NCI-H128 (cell line): ENCODE measurements around the gene MYO16.

Experiments used
- DNase-seq: peaks from one replicate; lab custom pipeline; 2025; ENCODE audit not compliant: unreplicated experiment; lab: John Stamatoyannopoulos, UW

MYO16 gene

DNA sequence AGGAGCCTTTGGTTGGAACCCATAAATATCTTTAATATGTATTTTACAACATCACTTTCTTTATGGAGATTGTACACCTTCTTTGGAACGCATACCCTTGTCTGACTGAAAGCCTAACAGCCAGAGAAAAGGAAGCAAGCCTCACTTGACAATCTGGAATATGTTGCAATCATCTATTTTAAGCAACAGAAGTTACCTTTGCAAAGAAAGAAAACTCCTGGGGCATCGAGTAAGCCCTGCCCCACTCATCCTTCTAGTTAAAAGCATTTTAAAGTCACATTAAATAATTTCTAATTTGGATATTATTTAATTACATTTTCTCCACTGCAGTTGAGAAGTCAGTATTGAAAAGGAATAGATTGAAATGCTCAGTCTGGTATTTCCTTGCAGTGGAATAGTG lies 542.7 kb downstream of the MYO16 start:
- no peak for DNase-seq

DNA sequence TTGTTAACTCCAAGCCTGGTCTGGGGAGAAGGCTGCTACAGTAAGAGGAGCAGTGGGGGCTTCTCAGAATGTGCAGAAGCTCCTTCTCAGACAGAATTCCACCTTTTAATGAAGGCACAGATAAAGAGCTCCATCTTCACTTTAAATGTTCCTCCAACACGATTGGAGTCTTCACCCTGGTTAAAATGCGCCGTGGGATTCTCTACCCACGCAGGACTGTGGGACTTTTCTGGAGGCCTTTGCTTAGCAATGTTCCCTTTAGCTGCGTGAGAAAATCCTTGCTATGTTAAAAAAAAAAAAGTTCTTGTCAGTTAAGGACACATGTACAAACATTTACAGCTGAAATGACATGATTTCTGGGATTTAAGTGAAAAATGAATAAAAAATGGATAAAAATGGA lies 546.3 kb downstream of the MYO16 start:
- DNase-seq, result no peak

DNA sequence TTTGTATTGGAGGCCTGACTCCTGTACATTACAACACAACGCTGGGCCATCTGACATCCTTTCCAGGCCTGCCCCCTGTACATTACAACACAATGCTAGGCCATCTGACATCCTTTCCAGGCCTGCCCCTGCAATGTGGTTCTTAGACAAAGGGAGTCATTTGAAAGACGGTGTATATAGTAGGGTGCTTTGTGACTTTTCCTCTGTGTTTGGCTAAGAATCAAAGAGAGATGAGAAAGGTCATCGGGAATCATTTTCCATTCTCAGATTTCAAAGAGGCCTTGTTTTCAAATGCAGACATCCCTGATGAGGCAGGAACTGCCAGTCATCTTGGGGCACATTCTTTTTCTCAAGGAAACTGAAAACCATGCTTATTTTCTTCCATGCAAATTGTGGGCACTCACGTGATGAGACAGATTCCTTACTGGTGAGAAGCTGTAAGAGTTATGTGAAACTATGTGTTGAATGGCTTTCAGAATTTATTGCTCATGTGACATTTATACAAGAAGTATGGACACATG lies 551.6 kb downstream of the MYO16 start:
- no peak for DNase-seq

DNA sequence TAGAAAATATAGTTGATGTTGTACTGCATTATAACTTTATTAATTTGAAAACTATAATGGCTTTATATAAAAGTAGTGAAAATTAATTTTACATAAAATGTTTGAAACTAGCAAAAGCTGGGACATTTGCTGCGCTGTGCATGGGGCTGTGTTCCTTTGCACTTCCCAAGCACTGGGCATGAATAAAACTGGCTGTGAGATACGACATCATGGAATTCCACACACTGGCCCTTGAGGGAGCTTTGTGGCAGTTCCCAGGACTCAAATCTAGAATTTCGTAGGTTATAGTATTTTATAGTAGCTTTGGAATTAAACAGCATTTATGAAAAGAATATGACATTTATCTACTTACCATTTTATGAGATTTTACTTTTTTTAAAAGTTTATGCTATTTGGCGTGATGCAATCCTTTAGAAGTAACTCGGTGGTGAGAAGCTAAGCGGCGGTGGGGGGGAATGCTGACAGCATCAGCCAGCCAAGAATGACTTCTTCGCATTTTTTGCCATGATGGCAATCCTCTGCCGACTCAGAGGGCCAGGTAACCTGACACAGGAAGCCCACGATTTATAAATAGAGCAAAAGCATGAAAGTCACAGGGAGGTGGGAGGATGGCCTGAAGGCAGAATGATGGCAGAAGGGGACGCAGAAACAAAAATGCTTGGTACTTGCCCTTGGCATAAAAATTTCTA lies 553.5 kb downstream of the MYO16 start:
- no peak for DNase-seq

DNA sequence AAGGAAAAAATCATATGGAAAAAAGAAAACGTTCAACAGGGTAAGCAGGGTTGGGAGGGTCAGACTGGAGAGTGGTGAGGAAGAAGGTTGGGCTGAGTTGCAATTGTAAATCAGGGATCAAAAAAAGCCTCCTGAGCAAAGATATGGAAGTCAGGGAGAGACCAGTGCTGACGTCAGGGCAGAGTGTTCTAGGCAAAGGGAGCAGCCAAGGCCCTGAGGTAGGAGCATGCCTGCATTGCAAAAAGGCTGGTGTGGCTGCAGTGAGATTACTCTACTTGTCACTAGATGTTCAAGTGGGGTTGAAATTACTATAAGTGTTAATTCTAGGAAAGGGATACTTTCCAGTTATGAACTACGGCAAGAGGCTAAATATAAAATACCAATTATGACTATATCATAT lies 562.0 kb downstream of the MYO16 start:
- no peak for DNase-seq

DNA sequence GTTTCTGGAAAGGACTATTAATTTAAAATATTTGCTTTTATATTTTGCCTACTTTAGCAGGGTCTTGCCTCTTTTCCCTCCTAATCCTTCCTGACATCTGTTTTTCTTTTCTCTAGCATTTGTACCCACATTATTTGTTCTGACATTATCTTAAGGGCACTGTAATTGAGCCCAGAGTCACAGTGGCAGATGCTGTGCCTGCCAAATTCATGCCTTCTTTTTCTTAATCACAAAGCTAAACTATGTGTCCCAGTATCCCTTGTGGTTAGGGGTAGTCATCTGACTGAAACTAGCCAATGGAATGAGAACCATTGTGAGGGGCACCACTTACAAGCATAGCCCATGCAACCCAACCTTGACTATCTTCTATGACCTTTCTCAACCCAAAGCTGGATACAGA lies 562.9 kb downstream of the MYO16 start:
- DNase-seq, result no peak

DNA sequence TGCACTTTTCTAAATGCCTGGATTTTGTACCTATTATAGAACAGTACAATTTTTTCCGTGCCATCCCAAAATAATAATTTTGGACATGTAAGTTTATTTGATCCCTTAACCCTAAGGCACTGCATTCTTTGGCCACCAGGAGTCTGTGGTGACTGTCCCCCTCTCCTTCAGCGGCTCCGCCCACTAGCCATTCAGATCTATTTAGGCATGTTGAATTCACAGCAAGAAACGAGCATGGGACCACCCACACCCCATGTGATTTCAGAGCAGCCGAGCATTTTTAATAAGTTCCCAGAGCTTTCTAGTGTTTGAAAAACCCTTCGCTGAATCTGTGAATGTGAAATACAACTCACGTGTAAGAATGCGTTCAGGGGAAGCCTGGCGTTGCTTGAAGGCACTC lies 567.5 kb downstream of the MYO16 start:
- DNase-seq, result no peak

DNA sequence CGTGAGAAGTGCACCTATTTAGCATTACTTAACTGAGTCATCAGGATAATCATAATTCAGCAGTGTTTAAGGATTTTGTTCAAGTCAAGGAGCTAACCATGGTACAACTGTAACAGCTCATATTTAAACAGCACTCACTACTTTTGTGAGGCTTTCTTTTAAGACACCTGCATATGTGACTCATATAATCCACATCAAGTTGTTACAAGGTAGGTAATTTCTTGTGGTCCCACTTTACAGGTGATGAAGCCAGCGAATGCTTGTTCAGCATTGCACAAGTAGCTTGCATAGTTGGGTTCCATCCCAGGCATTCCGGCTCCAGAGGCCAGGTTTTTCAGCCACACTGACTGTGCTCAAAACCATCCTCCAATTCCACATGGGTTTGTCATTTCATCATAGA lies 569.2 kb downstream of the MYO16 start:
- DNase-seq, result no peak

DNA sequence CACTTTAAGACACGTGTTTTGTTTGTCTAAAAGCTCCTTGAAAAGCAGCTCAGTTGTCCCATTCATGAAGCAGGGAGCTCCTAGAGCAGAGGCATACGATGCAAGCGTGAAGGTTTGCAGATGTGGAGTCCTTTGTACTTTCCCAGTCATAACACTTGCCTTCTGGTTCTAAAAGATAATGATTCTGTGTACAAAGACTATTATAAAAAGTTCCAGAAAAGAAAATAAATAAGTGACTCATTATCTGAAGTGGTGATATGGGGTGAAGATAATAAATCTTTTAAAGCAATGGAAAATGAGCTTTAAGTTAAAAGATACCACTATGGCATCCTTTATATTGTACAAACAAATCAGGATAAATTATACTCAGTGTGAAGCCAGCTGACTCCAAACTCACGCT lies 569.9 kb downstream of the MYO16 start:
- DNase-seq, result no peak

DNA sequence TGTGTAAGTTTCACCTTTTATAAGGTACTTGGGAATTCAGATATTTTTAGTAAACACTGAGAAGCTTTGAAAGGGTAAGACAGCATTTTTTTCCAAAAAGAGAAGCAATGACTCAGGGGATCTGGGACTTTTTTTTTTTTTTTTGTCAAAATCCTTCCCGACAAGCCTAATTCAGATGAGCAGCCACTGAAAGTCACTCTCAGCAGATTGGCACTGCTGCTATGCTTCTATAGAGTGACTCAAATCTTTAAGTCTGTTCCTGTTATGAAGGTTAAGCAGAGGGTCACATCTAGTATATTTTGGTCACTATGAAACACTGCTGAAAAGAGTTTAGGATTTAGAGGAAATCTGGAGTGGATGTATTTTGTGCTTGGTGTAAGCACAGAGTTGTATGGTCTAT lies 571.1 kb downstream of the MYO16 start:
- no peak for DNase-seq

DNA sequence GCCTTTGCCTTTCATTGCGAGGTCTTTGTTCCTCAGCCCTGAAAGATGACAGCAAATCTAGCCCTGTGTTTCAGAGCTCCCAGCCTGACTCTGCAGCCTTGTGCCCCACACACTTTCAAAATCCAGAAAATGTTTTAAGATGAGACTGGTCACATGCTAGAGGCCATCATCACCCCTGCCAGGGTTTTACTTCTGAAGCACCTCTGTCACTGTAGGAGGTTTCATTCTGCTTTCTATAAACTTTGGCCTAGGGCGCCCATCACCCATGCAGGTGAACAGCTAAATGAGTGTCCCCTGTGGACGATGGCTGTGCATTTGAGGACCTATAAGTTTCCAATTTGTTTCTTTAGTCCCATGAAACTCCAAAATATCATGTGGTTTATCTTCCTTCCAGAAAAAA lies 574.2 kb downstream of the MYO16 start:
- DNase-seq, result no peak

DNA sequence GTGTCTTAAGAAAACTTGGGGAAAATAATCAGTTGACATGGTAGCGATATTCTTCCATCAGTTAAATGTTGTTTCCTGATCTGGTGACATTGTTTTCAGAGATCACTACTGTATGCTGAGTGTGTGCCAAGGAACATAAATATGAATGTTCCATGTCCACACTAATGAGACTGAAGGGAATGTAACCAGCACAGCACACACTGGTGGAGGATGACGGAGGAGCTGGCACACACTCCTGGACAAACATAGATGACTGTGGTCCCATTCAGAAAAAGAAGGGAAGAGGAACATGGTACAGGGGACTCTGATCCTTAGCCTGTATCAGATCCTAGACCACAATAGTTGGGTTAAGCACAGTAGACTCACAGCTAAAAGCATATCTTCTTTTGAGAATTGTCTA lies 574.8 kb downstream of the MYO16 start:
- DNase-seq, result no peak

DNA sequence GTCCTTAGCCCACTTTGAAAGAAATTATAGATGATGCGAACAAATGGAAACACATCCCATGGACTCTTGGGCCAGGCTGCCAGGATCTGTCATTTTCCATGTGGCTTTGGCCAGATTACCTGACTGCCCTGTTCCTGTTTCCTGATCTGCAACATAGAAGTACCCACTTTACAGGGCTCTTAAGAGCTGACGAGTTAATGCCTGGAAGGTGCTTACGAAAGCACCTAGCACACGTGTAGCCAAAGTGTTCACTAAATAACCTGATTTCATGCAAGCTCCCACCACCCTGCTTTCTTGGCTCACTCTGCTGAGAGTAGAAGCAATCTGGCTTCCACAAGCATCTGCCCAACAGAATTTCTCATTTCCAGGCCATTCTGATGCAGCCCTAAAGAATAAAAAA lies 575.2 kb downstream of the MYO16 start:
- DNase-seq, result no peak

DNA sequence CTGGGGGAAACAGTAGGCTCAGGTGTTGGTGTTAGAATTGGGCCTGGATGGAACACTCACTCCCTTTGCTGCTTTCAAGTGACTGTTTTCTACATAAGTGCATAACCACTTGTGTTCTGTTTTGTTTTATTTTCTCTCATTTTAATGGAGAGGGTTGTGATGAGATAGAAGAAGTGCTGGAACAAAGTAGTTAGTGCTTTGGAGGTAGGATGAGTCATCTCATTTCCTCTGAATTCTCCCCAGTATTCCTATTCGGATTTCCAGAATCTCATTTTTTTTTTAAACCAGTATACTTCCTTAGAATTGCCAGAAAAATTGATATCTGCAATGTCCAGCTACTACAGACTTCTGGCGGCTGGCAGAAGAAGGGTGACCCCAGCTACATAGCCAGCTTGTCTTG lies 575.9 kb downstream of the MYO16 start:
- no peak for DNase-seq

DNA sequence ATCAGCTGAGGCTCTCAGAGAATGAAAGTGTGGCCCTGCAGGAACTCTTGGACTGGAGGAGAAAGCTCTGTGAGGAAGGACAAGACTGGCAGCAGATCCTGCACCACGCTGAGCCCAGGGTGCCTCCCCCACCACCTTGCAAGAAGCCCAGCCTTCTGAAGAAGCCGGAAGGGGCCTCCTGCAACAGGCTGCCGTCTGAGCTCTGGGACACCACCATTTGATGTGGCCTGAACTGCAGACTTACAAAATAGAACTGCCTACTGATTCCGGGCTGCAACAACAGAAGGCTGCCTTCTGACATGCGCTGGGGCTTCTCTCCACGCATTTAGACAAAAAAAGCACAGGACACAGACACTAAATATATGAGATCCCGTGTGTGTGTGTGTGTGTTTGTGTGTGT lies 577.2 kb downstream of the MYO16 start:
- DNase-seq, result no peak

DNA sequence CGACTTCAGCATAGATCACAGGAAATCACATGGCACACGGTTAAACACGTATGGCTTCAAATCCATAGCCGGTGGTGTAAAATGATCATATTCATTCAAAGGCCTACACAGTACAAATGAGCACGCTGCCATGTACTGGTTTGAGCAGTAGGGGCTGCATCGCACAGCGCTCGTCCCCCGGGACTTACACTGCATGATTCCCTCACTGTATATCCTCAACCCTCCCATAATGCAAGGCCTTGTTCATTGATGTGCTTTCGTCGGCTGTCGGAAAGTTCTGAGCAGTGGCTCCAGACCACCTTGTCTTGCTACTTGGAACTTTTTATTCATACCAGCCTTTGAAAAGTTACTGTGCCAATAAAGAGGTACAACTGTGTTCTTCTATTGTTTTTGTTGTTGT lies 578.2 kb downstream of the MYO16 start:
- no peak for DNase-seq

DNA sequence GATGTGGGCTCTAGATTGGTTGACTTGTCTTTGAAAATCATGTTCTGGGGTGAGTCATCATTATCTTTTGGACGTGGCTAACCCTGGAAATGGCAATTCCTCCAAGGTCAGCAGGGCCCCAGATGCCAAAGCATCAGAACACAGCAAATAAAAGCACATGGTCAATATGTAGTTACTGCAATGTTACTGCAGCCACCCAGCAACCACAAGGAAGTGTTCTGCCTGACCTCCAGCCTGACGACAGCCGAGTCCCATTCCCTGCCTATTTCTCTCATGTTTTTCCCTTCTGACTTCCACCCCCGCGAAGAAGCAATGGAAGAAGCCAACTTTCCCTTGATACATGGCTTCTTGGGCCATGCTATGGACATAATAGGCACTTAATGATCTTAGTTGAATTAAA lies 579.1 kb downstream of the MYO16 start:
- DNase-seq, result no peak

DNA sequence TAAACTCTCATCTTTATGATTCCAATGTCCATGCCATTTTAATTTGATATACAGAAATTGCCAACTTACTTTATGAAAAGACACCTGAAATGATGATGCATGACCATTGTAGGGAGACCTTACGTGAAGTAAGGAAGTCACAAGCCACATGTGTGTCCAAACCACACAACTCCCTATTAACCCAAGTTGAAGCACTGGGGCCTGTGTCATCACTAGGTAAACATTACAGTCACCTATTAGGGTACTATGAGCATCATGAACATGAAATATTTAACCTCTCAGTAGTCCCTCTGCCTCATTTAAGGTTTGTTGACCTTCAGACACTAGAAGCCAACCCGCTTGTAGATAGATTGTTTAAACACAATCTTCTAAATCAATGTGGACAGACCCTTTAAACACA lies 580.1 kb downstream of the MYO16 start:
- no peak for DNase-seq

DNA sequence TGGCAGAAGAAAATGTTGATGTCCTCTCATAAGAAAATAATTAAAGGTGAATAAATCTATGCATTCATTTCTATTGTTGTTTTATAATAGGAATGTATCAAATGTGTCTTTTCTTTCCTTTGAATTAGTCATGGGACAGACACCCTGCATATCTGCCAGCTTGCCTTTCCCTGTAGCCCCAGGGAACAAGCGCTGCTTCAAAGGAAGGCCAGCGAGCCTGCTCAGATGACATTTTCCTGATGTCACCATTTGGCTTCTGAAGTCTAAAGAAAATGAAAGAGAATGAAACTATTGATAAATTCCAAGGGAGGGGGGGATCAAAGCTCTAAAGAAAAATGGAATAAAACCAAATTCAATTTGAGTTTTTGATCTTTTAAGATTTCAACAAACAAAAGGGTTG lies 582.2 kb downstream of the MYO16 start:
- DNase-seq, result no peak

DNA sequence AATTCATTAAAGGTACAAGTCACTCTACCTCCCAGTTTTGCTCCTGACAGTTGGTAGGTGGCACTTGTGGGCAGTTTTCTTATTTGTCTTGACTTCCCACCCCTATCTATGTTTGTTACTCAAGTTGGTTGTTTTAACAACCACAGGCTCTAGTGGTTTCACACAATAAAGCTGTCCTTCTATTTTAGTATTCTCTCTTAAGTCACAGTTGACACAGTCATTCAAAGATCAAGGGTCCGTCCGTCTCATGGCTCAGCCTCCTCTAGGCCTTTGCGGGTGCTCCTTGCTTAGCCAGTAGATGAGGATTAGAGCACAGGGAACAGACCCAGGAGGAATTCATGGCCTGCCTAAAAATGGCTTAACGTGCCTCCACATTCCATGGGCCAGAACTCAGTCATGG lies 583.2 kb downstream of the MYO16 start:
- DNase-seq, result no peak

DNA sequence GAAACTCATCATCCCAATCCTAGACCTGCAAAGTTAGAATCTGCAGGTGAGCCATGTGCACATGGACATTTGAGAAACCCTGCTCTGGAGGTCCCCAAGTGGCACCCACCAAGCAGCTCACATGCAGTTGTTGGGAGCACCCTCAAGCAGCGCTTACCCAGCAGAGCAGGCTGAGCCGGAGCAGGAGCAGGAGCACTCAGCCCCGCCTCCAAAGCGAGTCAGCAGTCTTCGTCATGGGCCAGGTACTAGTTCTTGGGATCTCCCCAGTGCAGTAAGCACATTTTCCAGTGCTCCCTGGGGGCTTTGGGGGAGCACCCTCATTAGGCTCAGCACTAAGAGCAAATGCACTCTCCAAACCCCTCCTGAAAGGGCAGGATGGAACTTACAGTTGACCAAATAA lies 584.3 kb downstream of the MYO16 start:
- DNase-seq, result no peak

DNA sequence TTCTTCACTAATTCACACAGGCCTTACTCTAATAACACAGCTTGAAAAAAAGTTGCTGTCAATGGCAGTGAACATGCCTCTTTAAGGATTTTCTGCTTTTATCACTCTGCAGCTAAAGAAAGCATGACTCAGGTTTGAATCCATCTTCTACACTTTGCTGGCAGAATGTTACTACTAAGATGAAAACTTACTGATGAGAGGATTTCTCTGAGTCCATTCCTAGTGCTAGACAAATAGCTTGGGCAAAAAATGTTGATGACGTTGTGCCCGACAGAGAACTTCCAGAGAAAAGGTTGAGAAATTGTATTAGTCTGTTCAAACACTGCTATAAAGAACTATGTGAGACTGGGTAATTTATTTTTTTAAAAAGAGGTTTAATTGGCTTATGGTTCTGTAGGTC lies 585.0 kb downstream of the MYO16 start:
- no peak for DNase-seq

DNA sequence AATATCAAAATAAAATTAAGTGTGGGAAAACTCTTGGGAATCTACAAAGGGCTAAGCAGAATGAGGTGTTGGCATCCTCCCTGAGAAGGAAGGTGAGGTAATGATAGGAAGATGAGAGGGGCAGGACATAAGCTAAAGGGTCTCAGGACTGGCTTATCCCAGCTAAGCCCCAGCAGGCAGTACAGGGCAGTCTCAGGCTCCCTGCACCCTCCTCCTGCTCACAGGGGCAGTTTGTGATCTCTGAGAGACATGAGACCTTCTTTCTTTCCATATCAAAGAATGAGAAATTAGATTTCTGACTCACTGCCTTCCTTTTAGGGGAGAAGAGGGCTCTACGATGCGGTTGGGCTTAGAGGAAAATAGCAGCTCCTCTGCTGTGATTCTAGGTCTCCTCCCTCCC lies 586.0 kb downstream of the MYO16 start:
- DNase-seq, result no peak
